Keratinocyte (primary cell): ENCODE measurements around the gene GASK1A.

Experiments
- EZH2 ChIP-seq: IDR thresholded peaks from one replicate; pipeline ENCODE4 v1.6.1; 2012; ENCODE audit warnings: inconsistent platforms, mild to moderate bottlenecking, low read length, moderate library complexity
- TF ChIP-seq, protein P1 (sequence below), 3 experiments: IDR thresholded peaks in 1 of 3; conservative IDR thresholded peaks in 1 of 3; optimal IDR thresholded peaks in 1 of 3; 2 replicates in 2 of 3; 3 replicates in 1 of 3; pipeline versions ENCODE3 to v1.5.1; 2011; ENCODE audit warnings: low read length in 3 of 3, mild to moderate bottlenecking in 3 of 3, moderate library complexity in 2 of 3, control low read depth in 1 of 3, inconsistent platforms in 1 of 3; ENCODE audit not compliant: insufficient read depth in 2 of 3; ENCODE audit errors: extremely low read depth in 1 of 3

DNA sequence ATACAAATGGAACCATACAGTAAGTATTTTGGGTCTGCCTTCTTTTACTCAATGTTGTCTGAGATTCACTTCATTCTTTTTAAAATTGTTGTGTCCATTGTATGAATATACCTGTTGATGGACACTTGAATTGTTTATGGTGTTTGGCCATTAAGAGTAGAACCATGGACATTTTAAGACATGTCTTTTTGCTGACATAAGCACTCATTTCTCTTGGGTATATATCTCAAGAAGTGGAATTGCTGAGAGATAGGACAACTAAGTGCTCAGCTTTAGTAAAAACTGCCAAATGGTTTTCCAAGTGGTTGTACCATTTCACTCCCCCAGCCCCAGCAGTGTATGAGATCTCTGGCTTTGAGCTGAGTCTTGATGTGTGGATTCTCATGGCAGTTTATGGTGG lies 98.6 kb downstream of the GASK1A start:
- TF ChIP-seq, protein P1, sequence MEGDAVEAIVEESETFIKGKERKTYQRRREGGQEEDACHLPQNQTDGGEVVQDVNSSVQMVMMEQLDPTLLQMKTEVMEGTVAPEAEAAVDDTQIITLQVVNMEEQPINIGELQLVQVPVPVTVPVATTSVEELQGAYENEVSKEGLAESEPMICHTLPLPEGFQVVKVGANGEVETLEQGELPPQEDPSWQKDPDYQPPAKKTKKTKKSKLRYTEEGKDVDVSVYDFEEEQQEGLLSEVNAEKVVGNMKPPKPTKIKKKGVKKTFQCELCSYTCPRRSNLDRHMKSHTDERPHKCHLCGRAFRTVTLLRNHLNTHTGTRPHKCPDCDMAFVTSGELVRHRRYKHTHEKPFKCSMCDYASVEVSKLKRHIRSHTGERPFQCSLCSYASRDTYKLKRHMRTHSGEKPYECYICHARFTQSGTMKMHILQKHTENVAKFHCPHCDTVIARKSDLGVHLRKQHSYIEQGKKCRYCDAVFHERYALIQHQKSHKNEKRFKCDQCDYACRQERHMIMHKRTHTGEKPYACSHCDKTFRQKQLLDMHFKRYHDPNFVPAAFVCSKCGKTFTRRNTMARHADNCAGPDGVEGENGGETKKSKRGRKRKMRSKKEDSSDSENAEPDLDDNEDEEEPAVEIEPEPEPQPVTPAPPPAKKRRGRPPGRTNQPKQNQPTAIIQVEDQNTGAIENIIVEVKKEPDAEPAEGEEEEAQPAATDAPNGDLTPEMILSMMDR (optimal IDR thresholded peaks at IDR 0.05 in 1 of 3, IDR thresholded peaks at IDR 0.05 in 1 of 3, conservative IDR thresholded peaks at IDR 0.05 in 1 of 3; ENCODE audit: extremely low read depth in 1 of 3, insufficient read depth in 2 of 3, low read length in 3 of 3), result no peak
- TF ChIP-seq EZH2, result no peak
